K562 (cell line): ENCODE measurements around the gene SGMS1. TPM values are rescaled to one million over a fixed set of nuclear protein-coding genes. Genes with fewer than 3 reads are reported as not detected.
A peak's percentile ranks its signal among the peaks of the same experiment; 100 is the strongest.

Source experiments
- CBX3 ChIP-seq, 2 experiments: IDR thresholded peaks; 1 replicate in 1 of 2; 2 replicates in 1 of 2; pipeline ENCODE4 v1.6.1; 2012; ENCODE audit warnings: inconsistent platforms in 2 of 2, low read length in 2 of 2, borderline replicate concordance in 1 of 2, control low read depth in 1 of 2
- DEAF1 ChIP-seq: fragments of 450-650 bp; formaldehyde crosslinking; IDR thresholded peaks from 2 replicates; pipeline ENCODE4 v1.4.0; 2020; ENCODE audit warnings: mild to moderate bottlenecking, moderate library complexity
- IRF9 ChIP-seq: fragments of 450-650 bp; IDR thresholded peaks from 2 replicates; pipeline ENCODE4 v1.6.1; 2016; ENCODE audit warnings: missing biosample characterization, missing genetic modification characterization
- JUN ChIP-seq, 2 experiments: sonication (generic) in 1 of 2; formaldehyde crosslinking in 1 of 2; IDR thresholded peaks; 2 replicates each; pipeline versions ENCODE4 v1.6.1 to v1.8.0; 2012 to 2022; ENCODE audit warnings: borderline replicate concordance in 2 of 2, mild to moderate bottlenecking in 2 of 2, improper control_type of control experiment in 1 of 2, low read depth in 1 of 2, low read length in 1 of 2, missing genetic modification reagents in 1 of 2
- KAT2B ChIP-seq: IDR thresholded peaks from one replicate; pipeline ENCODE4 v1.6.1; 2012; ENCODE audit warnings: low read depth, mild to moderate bottlenecking, control low read depth, inconsistent platforms, low read length, moderate library complexity
- MEIS2 ChIP-seq: fragments of 450-650 bp; IDR thresholded peaks from 2 replicates; pipeline ENCODE4 v1.6.1; 2014; ENCODE audit warnings: mild to moderate bottlenecking; ENCODE audit not compliant: partially characterized antibody
- NCOA6 ChIP-seq: fragments of 450-650 bp; IDR thresholded peaks from 2 replicates; pipeline ENCODE4 v1.6.1; 2017; ENCODE audit warnings: mild to moderate bottlenecking
- RBM39 ChIP-seq: fragments of 200-400 bp; formaldehyde crosslinking; optimal IDR thresholded peaks from 2 replicates; pipeline ENCODE3; 2018; ENCODE audit warnings: low read depth, low read length
- SMAD4 ChIP-seq: fragments of 250-450 bp; sonication (Bioruptor Pico); conservative IDR thresholded peaks from 2 replicates; pipeline ENCODE4 v1.8.0; 2021; ENCODE audit warnings: inconsistent platforms, mild to moderate bottlenecking, moderate library complexity
- SRF ChIP-seq, 2 experiments: fragments of 250-450, 450-650 bp in 1 of 2; sonication (Bioruptor Pico) in 1 of 2; sonication (generic) in 1 of 2; formaldehyde crosslinking; IDR thresholded peaks; 2 replicates each; pipeline versions ENCODE4 v1.5.0 to v1.5.1; 2020 to 2022; ENCODE audit warnings: mild to moderate bottlenecking in 1 of 2, missing genetic modification reagents in 1 of 2
- TAF15 ChIP-seq: fragments of 200-400 bp; formaldehyde crosslinking; IDR thresholded peaks from 2 replicates; pipeline ENCODE4 v1.6.1; 2017; ENCODE audit warnings: mild to moderate bottlenecking, low read depth, low read length, moderate library complexity
- TAF7 ChIP-seq: fragments of 450-650 bp; IDR thresholded peaks from 2 replicates; pipeline ENCODE4 v1.6.1; 2016; ENCODE audit warnings: missing genetic modification characterization, missing compliant biosample characterization
- TFAM ChIP-seq: fragments of 250-450 bp; sonication (Bioruptor Pico); conservative IDR thresholded peaks from 2 replicates; pipeline ENCODE4 v1.5.0; 2021; ENCODE audit warnings: mild to moderate bottlenecking, moderate library complexity
- polyA plus RNA-seq, 8 experiments: library from polyadenylated mRNA; depleted of rRNA in 4 of 8; stranded (reverse) in 5 of 8; unstranded in 3 of 8; fragments of >200 nt; fragmentation: Nextera tagmentation in 2 of 8; fragmentation: Illumina TruSeq in 1 of 8; extraction: Ambion mirVana in 2 of 8; extraction: Trizol in 1 of 8; gene quantifications; 2 replicates each; pipeline versions ENCODE4 v1.2.1 to v1.2.3, GENCODE V29; 2011 to 2014; ENCODE audit warnings: inconsistent platforms in 1 of 8, missing spikeins in 1 of 8
- total RNA-seq, 7 experiments: library from RNA; depleted of rRNA in 6 of 7; stranded (reverse); fragments of >200 nt in 6 of 7; fragmentation: Illumina TruSeq in 2 of 7; extraction: Trizol in 2 of 7; gene quantifications; 2 replicates each; pipeline versions ENCODE4 v1.2.1 to v1.2.3, GENCODE V29; 2011 to 2021; ENCODE audit warnings: low replicate concordance in 1 of 7
- TF ChIP-seq, protein P1 (sequence below): fragments of 450-650 bp; formaldehyde crosslinking; IDR thresholded peaks from 2 replicates; pipeline ENCODE4 v1.4.0; 2020; ENCODE audit warnings: mild to moderate bottlenecking, moderate library complexity

The SGMS1 gene
- total and polyA plus RNA-seq, 9 of the 15 experiments (the other 6 are each of a cell fraction or from before 2014, with no cell fraction given) = 22.6 to 232 (median 82.2) TPM

GRCh38 chr10:50421026-50421719 is 202.6 kb downstream of the SGMS1 start (continued):
- TF ChIP-seq DEAF1 (CRISPR knock-in tag) (peak; percentile 37; the same call in 1 of the 2 replicates), TAF7 (tag) (no peak), SRF (CRISPR knock-in tag; IDR thresholded peaks at IDR 0.05) (no peak), TAF15 (no peak), CBX3 (IDR thresholded peaks at IDR 0.05; ENCODE audit: borderline replicate concordance in 1 of 2, low read length in 2 of 2) (0 out of 3 replicates have a peak, but pooled peaks of 1 of the 2 experiments have one; percentile 35), SMAD4 (CRISPR knock-in tag) (no peak), IRF9 (no peak), KAT2B (no peak), NCOA6 (no peak), RBM39 (no peak), MEIS2 (peak; percentile 27), JUN (IDR thresholded peaks at IDR 0.05; ENCODE audit: borderline replicate concordance, low read depth, low read length) (peak; percentile 18; the same call in 1 of the 2 replicates), JUN (CRISPR knock-in tag; IDR thresholded peaks at IDR 0.05; ENCODE audit: borderline replicate concordance) (no peak), TFAM (CRISPR knock-in tag) (no peak)
- TF ChIP-seq, protein P1, sequence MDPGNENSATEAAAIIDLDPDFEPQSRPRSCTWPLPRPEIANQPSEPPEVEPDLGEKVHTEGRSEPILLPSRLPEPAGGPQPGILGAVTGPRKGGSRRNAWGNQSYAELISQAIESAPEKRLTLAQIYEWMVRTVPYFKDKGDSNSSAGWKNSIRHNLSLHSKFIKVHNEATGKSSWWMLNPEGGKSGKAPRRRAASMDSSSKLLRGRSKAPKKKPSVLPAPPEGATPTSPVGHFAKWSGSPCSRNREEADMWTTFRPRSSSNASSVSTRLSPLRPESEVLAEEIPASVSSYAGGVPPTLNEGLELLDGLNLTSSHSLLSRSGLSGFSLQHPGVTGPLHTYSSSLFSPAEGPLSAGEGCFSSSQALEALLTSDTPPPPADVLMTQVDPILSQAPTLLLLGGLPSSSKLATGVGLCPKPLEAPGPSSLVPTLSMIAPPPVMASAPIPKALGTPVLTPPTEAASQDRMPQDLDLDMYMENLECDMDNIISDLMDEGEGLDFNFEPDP (CRISPR knock-in tag) = no peak
